Panc1 (cell line): ENCODE results near the gene COL6A1.

Source experiments
- CTCF ChIP-seq: fragments of 450-650 bp; IDR thresholded peaks from 2 replicates; pipeline ENCODE4 v1.5.1; 2017; ENCODE audit warnings: mild to moderate bottlenecking
- POLR2AphosphoS5 ChIP-seq: IDR thresholded peaks from 2 replicates; pipeline ENCODE4 v1.6.1; 2012; ENCODE audit warnings: mild to moderate bottlenecking, low read depth, low read length, moderate library complexity
- SIN3A ChIP-seq: IDR thresholded peaks from 2 replicates; pipeline ENCODE4 v1.6.1; 2012; ENCODE audit warnings: low read depth, mild to moderate bottlenecking, low read length, moderate library complexity, borderline replicate concordance; ENCODE audit not compliant: insufficient read depth

- TF ChIP-seq POLR2AphosphoS5, result no peak
- TF ChIP-seq CTCF, result no peak
- TF ChIP-seq SIN3A, result no peak
Measured at GRCh38 chr21:46023555-46023954, 42.0 kb downstream of the COL6A1 start.
